ENCODE results near the gene VWA8.

The VWA8 gene

GRCh38 chr13:41827507-41828213 lies 133.2 kb downstream of the VWA8 start:
- peak; percentile 96 for DNase-seq
- no peak for TF ChIP-seq CTCF (IDR thresholded peaks at IDR 0.05; ENCODE audit: low read depth, low read length, missing control alignments)

GRCh38 chr13:41825691-41826090 lies 135.2 kb downstream of the VWA8 start:
- no peak for DNase-seq
- TF ChIP-seq CTCF (IDR thresholded peaks at IDR 0.05; ENCODE audit: low read depth, low read length, missing control alignments), result no peak
- in situ Hi-C loops (cut with HindIII; ENCODE audit: low pct_ligation_motif_present, low sequenced_read_pairs), result no loop called here
- Histone ChIP-seq H3K27ac (peak overlapping the region; percentile 88), H3K36me3 (replicated peaks) (no peaks in the 10 kb centered on the region), H3K4me3 (ENCODE audit: low read depth, low read length) (no peak overlapping the region), H3K27me3 (replicated peaks) (no peaks in the 10 kb centered on the region)

More at GRCh38 chr13:41827507-41828213, 133.2 kb downstream of the VWA8 start:
- H3K4me3 ChIP-seq (ENCODE audit: low read depth, low read length), result no peak overlapping the region
- no peaks in the 10 kb centered on the region for H3K27me3 ChIP-seq (replicated peaks)
- in situ Hi-C loops (cut with HindIII; ENCODE audit: low pct_ligation_motif_present, low sequenced_read_pairs), result no loop called here
- H3K27ac ChIP-seq, result peak overlapping the region; percentile 88
- no peaks in the 10 kb centered on the region for H3K36me3 ChIP-seq (replicated peaks)

DNA sequence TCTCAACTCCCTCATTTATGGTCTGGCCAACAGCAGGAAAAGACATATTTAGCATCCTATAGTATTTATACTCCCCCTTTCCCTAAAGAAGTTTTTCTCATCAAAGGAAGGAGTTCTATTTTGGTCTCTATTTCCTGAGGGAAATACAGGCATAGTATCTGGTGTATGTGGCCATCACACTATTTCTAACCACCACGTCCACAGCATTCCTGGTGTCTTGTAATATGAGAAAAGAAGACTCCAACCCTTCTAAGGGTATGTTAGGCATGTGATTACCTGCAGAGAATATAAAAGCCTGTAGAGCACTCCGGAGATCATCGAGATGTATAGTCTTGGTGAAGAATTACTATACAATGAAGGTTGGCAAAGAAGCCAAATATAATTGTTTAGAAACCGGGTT lies 137.4 kb downstream of the VWA8 start:
- TF ChIP-seq CTCF (IDR thresholded peaks at IDR 0.05; ENCODE audit: low read depth, low read length, missing control alignments), result no peak
- in situ Hi-C loops (cut with HindIII; ENCODE audit: low pct_ligation_motif_present, low sequenced_read_pairs), result no loop called here
- Histone ChIP-seq H3K4me3 (ENCODE audit: low read depth, low read length) (no peak overlapping the region), H3K27me3 (replicated peaks) (no peaks in the 10 kb centered on the region), H3K27ac (no peak overlapping the region), H3K36me3 (replicated peaks) (no peaks in the 10 kb centered on the region)
- peak; percentile 24 for DNase-seq

- no peaks in the 10 kb centered on the region for H3K36me3 ChIP-seq (replicated peaks)
- H3K27me3 ChIP-seq (replicated peaks), result no peaks in the 10 kb centered on the region
- DNase-seq, result no peak
- H3K4me3 ChIP-seq (ENCODE audit: low read depth, low read length), result no peak overlapping the region
- in situ Hi-C loops (cut with HindIII; ENCODE audit: low pct_ligation_motif_present, low sequenced_read_pairs), result no loop called here
- no peak overlapping the region for H3K27ac ChIP-seq
- no peak for TF ChIP-seq CTCF (IDR thresholded peaks at IDR 0.05; ENCODE audit: low read depth, low read length, missing control alignments)
Observed at GRCh38 chr13:41822560-41822959, 138.3 kb downstream of the VWA8 start.

DNA sequence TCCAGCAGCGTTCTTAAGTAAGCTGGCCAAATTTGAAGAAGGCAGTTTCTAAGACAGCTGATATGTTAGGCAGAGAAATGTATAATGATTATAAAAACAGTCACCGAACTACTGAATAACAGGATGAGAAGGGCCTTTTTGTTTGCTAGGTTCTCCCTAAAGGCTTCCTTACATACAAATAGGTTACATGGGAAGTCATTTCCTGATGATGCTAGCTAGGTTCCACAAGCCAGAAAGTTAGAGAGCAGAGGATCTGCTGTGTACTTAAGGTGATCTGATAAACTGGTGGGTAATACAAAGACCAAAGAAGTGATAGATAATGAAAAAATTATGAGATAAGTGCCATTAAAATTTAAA lies 139.7 kb downstream of the VWA8 start:
- TF ChIP-seq CTCF (IDR thresholded peaks at IDR 0.05; ENCODE audit: low read depth, low read length, missing control alignments), result no peak
- in situ Hi-C loops (cut with HindIII; ENCODE audit: low pct_ligation_motif_present, low sequenced_read_pairs), result no loop called here
- Histone ChIP-seq H3K36me3 (replicated peaks) (no peaks in the 10 kb centered on the region), H3K27me3 (replicated peaks) (no peaks in the 10 kb centered on the region), H3K4me3 (ENCODE audit: low read depth, low read length) (no peak overlapping the region), H3K27ac (no peak overlapping the region)
- DNase-seq, result no peak
